Ascending aorta (tissue), 2 donors: Measurements from ENCODE around the gene ZIC2. TPM values are rescaled to one million over a fixed set of nuclear protein-coding genes. Genes with fewer than 3 reads are reported as not detected.

Experiments used
- DNase-seq, 2 donors: peaks; one replicate each; pipeline ENCODE4 v3.0.0-alpha.2; 2019; ENCODE audit warnings: low spot score in 2 of 2
- H3K27ac ChIP-seq, 2 donors: fragments of 200-600 bp; sonication (generic); one replicate each; pipeline ENCODE4 v1.5.1; 2016 to 2017; ENCODE audit warnings: mild to moderate bottlenecking in 1 of 2
- H3K27me3 ChIP-seq: fragments of 200-600 bp; sonication (generic); one replicate; pipeline ENCODE4 v1.5.1; 2017
- H3K36me3 ChIP-seq, 2 donors: fragments of 200-600 bp; sonication (generic); one replicate each; pipeline ENCODE4 v1.5.1; 2016
- H3K4me1 ChIP-seq, 2 donors: fragments of 200-600 bp; sonication (generic); one replicate each; pipeline ENCODE4 v1.5.1; 2016 to 2017; ENCODE audit warnings: mild to moderate bottlenecking in 1 of 2
- H3K4me3 ChIP-seq, 2 donors: fragments of 200-600 bp; sonication (generic); one replicate each; pipeline ENCODE4 v1.5.1; 2016 to 2017; ENCODE audit warnings: mild to moderate bottlenecking in 1 of 2
- H3K9me3 ChIP-seq, 2 donors: fragments of 200-600 bp; sonication (generic); one replicate each; pipeline ENCODE4 v1.5.1; 2016
- intact Hi-C: fragments of 100-400 bp; cut with DNase I; formaldehyde crosslinking; loops from one replicate; pipeline ENCODE4 v1.15.1; 2023
- total RNA-seq: library from RNA; depleted of rRNA; stranded (reverse); fragments of >200 nt; gene quantifications from one replicate; pipeline ENCODE4 v1.1.0, GENCODE V29; 2016
- TF ChIP-seq, protein P1 (sequence below), 3 experiments: fragments of 200-600 bp in 2 of 3; fragments of 450-650 bp in 1 of 3; sonication (generic) in 2 of 3; IDR thresholded peaks; one replicate each; pipeline ENCODE4 v1.5.1; 2016 to 2019; ENCODE audit warnings: antibody characterized with exemption in 3 of 3, mild to moderate bottlenecking in 1 of 3, moderate library complexity in 1 of 3

Gene ZIC2
- total RNA-seq, 1 donor from 2014 or later: not detected

DNA sequence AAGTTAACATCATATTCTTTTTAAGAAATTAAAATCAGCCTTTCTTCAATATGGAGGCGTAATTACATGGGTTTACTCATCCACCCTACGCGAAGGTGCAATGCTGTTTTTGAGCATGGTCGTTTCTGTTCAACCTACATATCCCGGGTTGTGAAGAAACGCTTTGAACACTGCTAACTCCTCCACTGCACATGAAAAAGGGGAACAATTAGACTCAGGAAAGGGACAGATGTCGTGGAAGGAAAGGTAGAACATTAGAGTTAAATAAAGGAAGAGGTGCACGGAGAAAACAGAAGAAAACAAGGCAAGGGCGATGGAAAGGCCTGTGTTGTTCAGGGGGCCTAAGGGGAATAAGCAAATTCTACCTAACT lies 14.1 kb upstream of the ZIC2 start:
- TF ChIP-seq, protein P1, sequence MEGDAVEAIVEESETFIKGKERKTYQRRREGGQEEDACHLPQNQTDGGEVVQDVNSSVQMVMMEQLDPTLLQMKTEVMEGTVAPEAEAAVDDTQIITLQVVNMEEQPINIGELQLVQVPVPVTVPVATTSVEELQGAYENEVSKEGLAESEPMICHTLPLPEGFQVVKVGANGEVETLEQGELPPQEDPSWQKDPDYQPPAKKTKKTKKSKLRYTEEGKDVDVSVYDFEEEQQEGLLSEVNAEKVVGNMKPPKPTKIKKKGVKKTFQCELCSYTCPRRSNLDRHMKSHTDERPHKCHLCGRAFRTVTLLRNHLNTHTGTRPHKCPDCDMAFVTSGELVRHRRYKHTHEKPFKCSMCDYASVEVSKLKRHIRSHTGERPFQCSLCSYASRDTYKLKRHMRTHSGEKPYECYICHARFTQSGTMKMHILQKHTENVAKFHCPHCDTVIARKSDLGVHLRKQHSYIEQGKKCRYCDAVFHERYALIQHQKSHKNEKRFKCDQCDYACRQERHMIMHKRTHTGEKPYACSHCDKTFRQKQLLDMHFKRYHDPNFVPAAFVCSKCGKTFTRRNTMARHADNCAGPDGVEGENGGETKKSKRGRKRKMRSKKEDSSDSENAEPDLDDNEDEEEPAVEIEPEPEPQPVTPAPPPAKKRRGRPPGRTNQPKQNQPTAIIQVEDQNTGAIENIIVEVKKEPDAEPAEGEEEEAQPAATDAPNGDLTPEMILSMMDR (IDR thresholded peaks at IDR 0.05): no peak
- intact Hi-C loops: loop anchor here (5.0 kb wide), 1 partner anchor 880 kb away; no protein-coding TSS in a partner anchor
- DNase-seq: peak in 1 of 2 donors; percentile 1
- H3K27me3 ChIP-seq: peaks cover 41% of the 10 kb centered on the region
- peaks cover 18% of the 10 kb centered on the region in 2 donors for H3K4me1 ChIP-seq
- no peak overlapping the region for H3K27ac ChIP-seq
- H3K4me3 ChIP-seq: no peak overlapping the region
- H3K9me3 ChIP-seq: no peaks in the 10 kb centered on the region
- H3K36me3 ChIP-seq: no peaks in the 10 kb centered on the region

DNA sequence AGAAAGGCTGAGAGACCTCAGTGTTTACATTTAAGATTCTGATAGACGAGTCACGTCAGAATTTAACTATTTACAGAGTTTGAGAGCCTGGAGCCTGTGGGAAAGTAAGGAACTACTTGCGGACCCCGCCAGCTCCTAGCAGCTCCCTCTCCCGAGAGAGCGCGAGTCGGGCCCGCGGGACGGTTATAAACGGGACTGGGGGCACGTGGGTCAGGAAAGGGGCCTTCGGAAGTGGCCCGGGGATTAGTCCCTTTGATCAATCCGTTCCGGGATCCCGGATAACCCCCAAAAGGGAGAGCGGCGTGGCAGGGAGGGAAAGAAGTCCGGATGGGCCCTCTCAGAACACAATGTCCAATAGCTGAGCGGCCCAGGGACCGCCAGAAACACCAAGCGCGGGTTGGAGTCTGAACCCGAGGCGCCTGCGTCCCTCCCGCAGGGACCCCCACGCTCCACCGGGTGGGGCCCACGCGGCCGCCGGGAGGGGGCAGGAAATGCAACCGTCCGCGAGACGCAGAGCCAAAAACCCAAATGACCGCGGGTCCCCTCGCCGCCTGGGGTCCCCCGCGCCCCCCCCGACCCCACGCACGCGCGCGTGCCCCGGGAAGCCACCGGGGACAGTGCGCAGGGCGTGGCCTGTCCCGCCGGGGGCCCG lies 13.6 kb upstream of the ZIC2 start:
- Histone ChIP-seq H3K36me3 (no peaks in the 10 kb centered on the region), H3K4me3 (peak overlapping the region; percentile 43 to 50), H3K4me1 (peaks cover 18% of the 10 kb centered on the region in 2 donors), H3K9me3 (no peaks in the 10 kb centered on the region), H3K27ac (no peak overlapping the region), H3K27me3 (peaks cover 46% of the 10 kb centered on the region)
- DNase-seq: peak in 1 of 2 donors; percentile 43
- TF ChIP-seq, protein P1 (IDR thresholded peaks at IDR 0.05): no peak
- intact Hi-C loops: loop anchor here (5.0 kb wide), 1 partner anchor 881 kb away; no protein-coding TSS in a partner anchor

DNA sequence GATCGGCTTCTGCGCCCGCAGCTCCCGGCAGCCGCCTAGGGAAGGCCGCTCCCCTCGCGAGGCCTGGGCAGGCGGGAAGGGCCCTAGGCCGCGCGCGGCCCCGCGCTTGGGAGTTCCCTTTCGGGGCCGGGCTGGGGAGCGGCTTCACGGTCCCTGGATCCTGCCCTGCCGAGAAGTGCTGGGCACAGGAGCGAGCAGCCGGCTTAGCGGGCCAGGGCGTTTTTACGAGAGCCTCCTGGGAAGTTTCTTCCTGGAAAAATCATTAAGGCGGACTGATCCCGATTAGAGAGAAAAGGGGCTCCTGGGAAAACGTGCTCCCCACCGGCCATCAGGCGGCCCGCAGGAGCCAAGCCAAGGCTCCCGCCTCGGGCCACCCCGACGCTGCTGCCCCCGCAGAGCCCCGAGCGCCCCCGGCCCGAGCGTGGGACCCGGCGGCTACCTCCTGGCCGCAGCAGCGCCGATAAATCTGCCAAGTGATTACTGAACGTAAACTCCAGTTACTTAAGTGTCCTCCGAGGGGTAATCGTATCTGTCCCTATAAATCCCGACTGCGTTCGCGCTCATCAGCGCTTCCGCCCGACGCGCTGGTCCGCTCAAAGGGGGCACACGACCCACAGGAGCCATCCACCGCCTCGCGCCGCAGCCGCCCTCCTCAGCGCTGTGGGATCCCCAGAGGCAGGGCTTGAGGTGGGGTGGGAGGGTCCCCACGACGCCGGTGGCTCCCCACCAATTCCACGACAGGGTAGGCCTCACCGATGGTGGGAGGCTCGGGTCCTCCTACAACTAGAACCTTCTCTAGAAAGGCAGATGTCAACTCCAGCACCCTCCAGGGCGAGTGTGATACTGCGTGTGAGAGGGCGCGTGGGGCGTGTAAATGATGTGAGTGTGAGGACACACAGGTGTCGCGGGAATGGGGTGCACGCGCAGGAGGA lies 12.8 kb upstream of the ZIC2 start:
- intact Hi-C loops: loop anchor here (5.0 kb wide), 1 partner anchor 881 kb away; no protein-coding TSS in a partner anchor
- peak in 1 of 2 donors; percentile 60 for DNase-seq
- H3K9me3 ChIP-seq: no peaks in the 10 kb centered on the region

DNA sequence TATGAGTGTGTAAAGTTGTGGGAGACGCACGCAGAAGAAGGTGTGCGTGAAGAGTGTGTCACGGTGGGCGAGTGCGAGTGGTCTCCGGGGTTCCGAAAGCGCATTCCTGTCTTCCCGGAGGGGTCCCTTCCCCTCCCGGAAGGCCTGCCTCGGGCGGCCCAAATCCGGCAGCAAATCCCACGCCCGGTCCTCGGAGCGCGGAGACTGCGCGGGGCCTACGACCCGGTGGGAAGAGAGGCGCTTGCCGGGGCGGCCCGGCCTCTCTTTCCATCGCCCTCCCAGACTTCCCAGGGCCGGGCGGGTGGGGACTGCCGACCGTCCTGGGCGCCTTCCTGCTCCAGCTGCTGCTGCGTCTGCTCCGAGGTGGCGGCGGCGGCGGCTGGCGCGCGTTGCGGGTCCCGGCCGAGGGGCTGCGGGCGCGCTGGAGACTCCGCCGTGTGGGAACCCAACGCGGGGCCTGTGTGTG lies 12.1 kb upstream of the ZIC2 start:
- Histone ChIP-seq H3K27ac (no peak overlapping the region), H3K4me3 (peak overlapping the region; percentile 45 to 48), H3K9me3 (no peaks in the 10 kb centered on the region), H3K4me1 (peaks cover 18% of the 10 kb centered on the region in 2 donors), H3K36me3 (no peaks in the 10 kb centered on the region), H3K27me3 (peaks cover 61% of the 10 kb centered on the region)
- intact Hi-C loops: loop anchor here (5.0 kb wide), 1 partner anchor 882 kb away; no protein-coding TSS in a partner anchor
- TF ChIP-seq, protein P1 (IDR thresholded peaks at IDR 0.05): no peak
- DNase-seq: no peak

More for the DNA sequence above, 12.8 kb upstream of the ZIC2 start:
- Histone ChIP-seq H3K36me3 (no peaks in the 10 kb centered on the region), H3K27me3 (peaks cover 54% of the 10 kb centered on the region), H3K4me1 (peaks cover 18% of the 10 kb centered on the region in 2 donors), H3K27ac (no peak overlapping the region), H3K4me3 (peak overlapping the region; percentile 43 to 50)
- TF ChIP-seq, protein P1 (IDR thresholded peaks at IDR 0.05): no peak

DNA sequence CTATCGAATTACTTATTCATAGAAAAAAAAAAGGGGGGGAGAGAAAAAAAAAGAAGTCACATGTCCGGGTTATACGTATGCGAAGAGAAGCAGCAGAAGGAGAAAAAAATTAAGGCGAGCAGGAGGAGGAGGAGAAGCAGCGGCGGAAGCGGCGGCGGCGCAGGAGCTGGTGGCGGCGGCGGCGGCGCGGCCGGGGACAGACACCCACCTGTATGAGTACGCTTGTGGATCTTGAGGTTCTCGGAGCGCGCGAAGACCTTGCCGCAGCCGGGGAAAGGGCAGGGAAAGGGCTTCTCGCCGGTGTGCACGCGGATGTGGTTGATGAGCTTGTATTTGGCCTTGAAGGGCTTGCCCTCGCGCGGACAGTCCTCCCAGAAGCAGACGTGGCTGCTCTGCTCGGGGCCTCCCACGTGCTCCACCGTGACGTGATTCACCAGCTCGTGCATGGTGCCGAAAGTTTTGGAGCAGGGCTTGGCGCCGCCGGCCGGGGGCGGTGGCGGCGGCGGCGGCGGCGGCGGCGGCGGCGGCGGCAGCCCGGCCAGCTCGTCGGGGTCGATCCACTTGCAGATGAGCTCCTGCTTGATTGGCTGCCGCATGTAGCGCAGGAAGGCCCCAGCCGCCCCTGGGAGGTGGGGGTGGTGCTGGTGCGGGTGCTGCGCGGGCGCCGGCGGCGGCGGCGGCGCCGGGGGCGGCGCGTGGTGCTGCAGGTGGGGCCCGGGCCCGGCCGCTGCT lies 11.5 kb upstream of the ZIC2 start:
- no peaks in the 10 kb centered on the region for H3K36me3 ChIP-seq
- H3K9me3 ChIP-seq: no peaks in the 10 kb centered on the region
- peaks cover 18% of the 10 kb centered on the region in 2 donors for H3K4me1 ChIP-seq
- no peak for DNase-seq
- peaks cover 67% of the 10 kb centered on the region for H3K27me3 ChIP-seq
- no peak overlapping the region for H3K27ac ChIP-seq
- peak overlapping the region; percentile 45 to 52 for H3K4me3 ChIP-seq
- TF ChIP-seq, protein P1 (IDR thresholded peaks at IDR 0.05): no peak
- intact Hi-C loops: loop anchor here (5.0 to 10.0 kb wide), 2 partner anchors 365 to 883 kb away; partner anchors contain the start of gene CLYBL
